Measurements from ENCODE around the gene ABRACL.

DNA sequence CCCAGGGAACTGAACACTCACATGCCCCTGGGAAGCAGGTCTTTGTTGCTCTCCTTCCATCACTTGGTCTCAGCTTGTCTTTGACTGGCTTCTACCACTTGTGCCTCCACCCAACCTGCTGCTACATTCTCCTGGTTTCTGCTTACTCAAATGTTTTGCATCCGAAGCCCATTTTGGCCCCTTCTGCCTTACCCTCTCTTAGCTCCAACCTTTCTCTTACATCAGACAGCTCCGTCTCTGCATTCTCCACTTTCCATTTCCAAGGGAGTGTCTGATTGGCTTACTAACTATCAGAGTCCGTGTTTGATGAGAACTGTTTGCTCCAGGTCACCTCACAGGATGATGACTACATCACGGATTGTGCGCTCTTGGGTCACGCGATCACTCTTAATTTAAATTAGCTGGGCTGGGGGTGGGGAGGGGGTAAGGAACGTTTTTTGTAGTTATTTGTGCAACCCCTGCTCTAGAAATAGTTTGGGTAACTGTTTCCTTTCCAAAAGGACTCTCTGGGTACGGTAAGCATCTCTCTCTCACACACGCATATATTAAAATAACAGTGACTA lies 844 bp upstream of the ABRACL start:
- TF ChIP-seq CTCF (IDR thresholded peaks at IDR 0.05) (no peak), JUN (IDR thresholded peaks at IDR 0.05) (no peak), HDAC2 (IDR thresholded peaks at IDR 0.05) (no peak), POLR2A (IDR thresholded peaks at IDR 0.05; ENCODE audit: low read length) (no peak)
- TF ChIP-seq, protein P1, sequence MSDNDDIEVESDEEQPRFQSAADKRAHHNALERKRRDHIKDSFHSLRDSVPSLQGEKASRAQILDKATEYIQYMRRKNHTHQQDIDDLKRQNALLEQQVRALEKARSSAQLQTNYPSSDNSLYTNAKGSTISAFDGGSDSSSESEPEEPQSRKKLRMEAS (IDR thresholded peaks at IDR 0.05), result no peak
- TF ChIP-seq, protein P2, sequence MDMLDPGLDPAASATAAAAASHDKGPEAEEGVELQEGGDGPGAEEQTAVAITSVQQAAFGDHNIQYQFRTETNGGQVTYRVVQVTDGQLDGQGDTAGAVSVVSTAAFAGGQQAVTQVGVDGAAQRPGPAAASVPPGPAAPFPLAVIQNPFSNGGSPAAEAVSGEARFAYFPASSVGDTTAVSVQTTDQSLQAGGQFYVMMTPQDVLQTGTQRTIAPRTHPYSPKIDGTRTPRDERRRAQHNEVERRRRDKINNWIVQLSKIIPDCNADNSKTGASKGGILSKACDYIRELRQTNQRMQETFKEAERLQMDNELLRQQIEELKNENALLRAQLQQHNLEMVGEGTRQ (IDR thresholded peaks at IDR 0.05), result no peak

Measured in A549 (cell line).